ENCODE results near the gene SEMA7A. TPM values are rescaled to one million over a fixed set of nuclear protein-coding genes. Genes with fewer than 3 reads are reported as not detected.

Gene SEMA7A
- total RNA-seq, 1 experiment from 2014 or later = 38.1 TPM

DNA sequence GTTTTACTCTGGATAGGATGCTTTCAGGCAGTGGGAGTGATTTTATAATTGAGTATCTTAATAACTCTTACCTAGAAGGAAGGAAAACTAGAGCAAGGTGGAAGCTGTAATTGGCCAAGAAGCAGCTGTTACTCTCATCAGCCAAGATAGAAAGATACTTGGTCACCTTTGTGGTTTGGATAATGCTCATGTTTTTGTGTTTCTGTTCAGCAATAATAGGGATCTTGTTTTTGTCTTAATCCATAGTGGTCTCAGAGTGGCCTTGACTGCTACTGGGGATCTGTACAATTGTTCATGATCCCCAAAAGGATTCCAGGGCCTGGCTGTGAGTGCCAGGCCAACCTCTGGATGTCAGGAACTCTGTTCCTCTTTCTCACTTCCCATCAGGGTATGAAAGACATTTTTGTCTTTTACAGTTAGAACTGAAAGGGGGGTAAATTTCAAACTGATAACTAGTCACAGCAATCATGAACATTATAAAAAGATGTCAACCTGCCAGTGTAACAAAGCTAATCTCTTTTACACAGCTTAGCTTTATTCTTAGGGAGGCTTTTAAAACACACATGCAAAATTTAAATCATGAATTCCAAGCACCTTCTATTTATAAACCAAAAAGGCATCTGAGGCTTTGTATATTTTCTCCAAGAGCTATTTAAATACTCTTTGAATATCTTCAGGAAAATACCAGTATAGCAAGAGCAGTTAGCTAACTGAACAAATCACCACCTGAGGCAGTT, 21.2 kb upstream of the SEMA7A start:
- DNase-seq = no peak
- Mint-ChIP-seq H3K4me1 (ENCODE audit: low read depth, unreplicated experiment) (peaks cover 7% of the 10 kb centered on the region), H3K9me3 (ENCODE audit: unreplicated experiment) (no peaks in the 10 kb centered on the region), H3K27me3 (ENCODE audit: insufficient read depth, unreplicated experiment) (no peaks in the 10 kb centered on the region), H3K4me3 (ENCODE audit: unreplicated experiment) (no peak overlapping the region), H3K36me3 (ENCODE audit: insufficient read depth, unreplicated experiment) (peaks cover 32% of the 10 kb centered on the region), H3K27ac (ENCODE audit: unreplicated experiment) (no peak overlapping the region)
- no peak overlapping the region for H3K4me3 ChIP-seq (ENCODE audit: low read depth, low read length)
- no TSS peak for BruUV-seq (replicated peaks)
- ChIA-PET CTCF (no interaction called here), POLR2A (interaction anchor here (1.5 kb wide), 1 partner anchor 11 kb away, joined by 8 read pairs; no protein-coding TSS in a partner anchor)
- intact Hi-C loops (cut with micrococcal nuclease; ENCODE audit: unreplicated experiment) = no loop called here
- TF ChIP-seq, protein P1, sequence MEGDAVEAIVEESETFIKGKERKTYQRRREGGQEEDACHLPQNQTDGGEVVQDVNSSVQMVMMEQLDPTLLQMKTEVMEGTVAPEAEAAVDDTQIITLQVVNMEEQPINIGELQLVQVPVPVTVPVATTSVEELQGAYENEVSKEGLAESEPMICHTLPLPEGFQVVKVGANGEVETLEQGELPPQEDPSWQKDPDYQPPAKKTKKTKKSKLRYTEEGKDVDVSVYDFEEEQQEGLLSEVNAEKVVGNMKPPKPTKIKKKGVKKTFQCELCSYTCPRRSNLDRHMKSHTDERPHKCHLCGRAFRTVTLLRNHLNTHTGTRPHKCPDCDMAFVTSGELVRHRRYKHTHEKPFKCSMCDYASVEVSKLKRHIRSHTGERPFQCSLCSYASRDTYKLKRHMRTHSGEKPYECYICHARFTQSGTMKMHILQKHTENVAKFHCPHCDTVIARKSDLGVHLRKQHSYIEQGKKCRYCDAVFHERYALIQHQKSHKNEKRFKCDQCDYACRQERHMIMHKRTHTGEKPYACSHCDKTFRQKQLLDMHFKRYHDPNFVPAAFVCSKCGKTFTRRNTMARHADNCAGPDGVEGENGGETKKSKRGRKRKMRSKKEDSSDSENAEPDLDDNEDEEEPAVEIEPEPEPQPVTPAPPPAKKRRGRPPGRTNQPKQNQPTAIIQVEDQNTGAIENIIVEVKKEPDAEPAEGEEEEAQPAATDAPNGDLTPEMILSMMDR (IDR thresholded peaks at IDR 0.05; ENCODE audit: insufficient read depth in 1 of 2, low read depth in 1 of 2, low read length in 1 of 2, severe bottlenecking in 1 of 2, unreplicated experiment in 1 of 2) = no peak
- no peaks in the 10 kb centered on the region for H3K4me1 ChIP-seq
- no peaks in the 10 kb centered on the region for H3K9me3 ChIP-seq
- no peaks in the 10 kb centered on the region for H3K36me3 ChIP-seq (ENCODE audit: control insufficient read depth, insufficient read depth, low read length)
- H3K27me3 ChIP-seq (replicated peaks; ENCODE audit: control insufficient read depth, insufficient read depth, low read length) = no peaks in the 10 kb centered on the region

DNA sequence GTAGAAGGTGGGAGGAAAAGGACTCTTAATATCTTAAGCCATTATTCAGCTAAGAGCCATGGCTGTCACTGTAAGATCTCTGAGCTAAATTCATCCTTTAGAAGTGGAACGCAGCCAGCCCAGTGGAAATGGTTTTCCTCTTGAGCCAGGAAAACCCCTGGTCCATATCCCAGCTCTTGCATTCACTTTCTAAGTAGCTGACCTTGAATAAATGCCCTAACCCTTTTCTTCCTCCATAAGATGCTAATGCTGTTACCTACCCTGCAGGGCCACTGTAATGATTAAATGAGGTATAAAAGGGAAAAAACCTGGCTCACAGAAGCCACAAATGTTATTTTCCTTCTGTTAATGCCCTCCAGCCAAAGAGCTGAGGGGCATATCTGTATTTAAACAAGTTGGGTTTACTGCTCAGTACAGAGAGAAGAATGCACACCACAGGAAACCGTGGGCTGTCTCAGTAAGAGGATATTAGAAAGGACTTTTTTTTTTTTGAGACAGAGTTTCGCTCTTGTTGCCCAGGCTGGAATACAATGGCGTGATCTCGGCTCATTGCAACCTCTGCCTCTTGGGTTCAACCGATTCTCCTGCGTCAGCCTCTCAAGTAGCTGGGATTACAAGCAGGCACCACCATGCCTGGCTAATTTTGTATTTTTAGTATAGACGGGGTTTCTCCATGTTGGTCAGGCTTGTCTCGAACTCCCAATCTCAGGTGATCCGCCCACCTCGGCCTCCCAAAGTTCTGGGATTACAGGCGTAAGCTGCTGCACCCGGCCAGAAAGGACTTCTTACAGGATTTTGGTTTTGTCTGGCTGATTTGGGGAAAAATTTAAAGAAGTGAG, 20.4 kb upstream of the SEMA7A start:
- Mint-ChIP-seq H3K4me1 (ENCODE audit: low read depth, unreplicated experiment) (peaks cover 7% of the 10 kb centered on the region), H3K27me3 (ENCODE audit: insufficient read depth, unreplicated experiment) (no peaks in the 10 kb centered on the region), H3K9me3 (ENCODE audit: unreplicated experiment) (no peaks in the 10 kb centered on the region), H3K36me3 (ENCODE audit: insufficient read depth, unreplicated experiment) (peaks cover 33% of the 10 kb centered on the region), H3K27ac (ENCODE audit: unreplicated experiment) (no peak overlapping the region), H3K4me3 (ENCODE audit: unreplicated experiment) (no peak overlapping the region)
- DNase-seq = no peak
- Histone ChIP-seq H3K36me3 (ENCODE audit: control insufficient read depth, insufficient read depth, low read length) (no peaks in the 10 kb centered on the region), H3K9me3 (no peaks in the 10 kb centered on the region), H3K27me3 (replicated peaks; ENCODE audit: control insufficient read depth, insufficient read depth, low read length) (no peaks in the 10 kb centered on the region), H3K4me1 (no peaks in the 10 kb centered on the region), H3K4me3 (ENCODE audit: low read depth, low read length) (no peak overlapping the region)
- TF ChIP-seq, protein P1 (IDR thresholded peaks at IDR 0.05; ENCODE audit: insufficient read depth in 1 of 2, low read depth in 1 of 2, low read length in 1 of 2, severe bottlenecking in 1 of 2, unreplicated experiment in 1 of 2) = no peak
- POLR2A ChIA-PET = interaction anchor here (1.5 kb wide), 1 partner anchor 11 kb away, joined by 8 read pairs; no protein-coding TSS in a partner anchor
- no TSS peak for BruUV-seq (replicated peaks)
- intact Hi-C loops (cut with micrococcal nuclease; ENCODE audit: unreplicated experiment) = no loop called here
- CTCF ChIA-PET = interaction anchor here (0.7 kb wide), 1 partner anchor 12 kb away, joined by 3 read pairs; no protein-coding TSS in a partner anchor

Data from Caco-2 (cell line).